Activated CD8-positive, alpha-beta T cell treated with anti-CD3 and anti-CD28 coated beads for 36 hours (primary cell): Measurements from ENCODE around the gene LELP1. TPM values are rescaled to one million over a fixed set of nuclear protein-coding genes. Genes with fewer than 3 reads are reported as not detected.

Experiments
- ATAC-seq: fragments of 200-7000 bp; cut with Tn5 transposase; one replicate; pipeline ENCODE4 v1.10.0; 2021; ENCODE audit warnings: mild to moderate bottlenecking, moderate library complexity
- CTCF ChIA-PET: fragments of 350-600 bp; sonication (Branson Sonifier 250); formaldehyde crosslinking; loops from one replicate; lab custom pipeline; 2021; ENCODE audit warnings: antibody characterized with exemption; lab: Charles Lee
- POLR2A ChIA-PET: fragments of 350-600 bp; sonication (Branson Sonifier 250); formaldehyde crosslinking; loops from one replicate; lab custom pipeline; 2021; ENCODE audit warnings: antibody characterized with exemption; lab: Charles Lee
- DNase-seq: peaks from one replicate; pipeline ENCODE4 v3.0.0-alpha.2; 2020
- H3K27ac Mint-ChIP-seq: one replicate; pipeline ENCODE4 v1.8.0; 2021; ENCODE audit warnings: mild to moderate bottlenecking, mixed read lengths
- H3K27me3 Mint-ChIP-seq: one replicate; pipeline ENCODE4 v1.8.0; 2021; ENCODE audit warnings: mixed read lengths
- H3K36me3 Mint-ChIP-seq: one replicate; pipeline ENCODE4 v1.8.0; 2021; ENCODE audit warnings: low read depth, mixed read lengths
- H3K4me1 Mint-ChIP-seq: one replicate; pipeline ENCODE4 v1.8.0; 2021; ENCODE audit warnings: low read depth, mixed read lengths
- H3K4me3 Mint-ChIP-seq: one replicate; pipeline ENCODE4 v1.8.0; 2021; ENCODE audit warnings: mild to moderate bottlenecking, moderate library complexity, mixed read lengths
- H3K9me3 Mint-ChIP-seq: one replicate; pipeline ENCODE4 v1.8.0; 2021; ENCODE audit warnings: mixed read lengths
- intact Hi-C: fragments of 100-400 bp; cut with micrococcal nuclease; formaldehyde crosslinking; loops from one replicate; pipeline ENCODE4 v1.10.0; 2022
- total RNA-seq, 2 experiments: library from RNA; stranded (reverse); gene quantifications; one replicate each; pipeline ENCODE4 v1.2.3, GENCODE V29; 2021
- TF ChIP-seq, protein P1 (sequence below): fragments of 200-600 bp; IDR thresholded peaks from one replicate; pipeline ENCODE4 v1.8.0; 2022; ENCODE audit warnings: antibody characterized with exemption, mild to moderate bottlenecking

Gene LELP1
- total RNA-seq, 2 experiments from 2014 or later = not detected

GRCh38 chr1:153212201-153212600, 9.0 kb downstream of the LELP1 start:
- CTCF ChIA-PET = interaction anchor here (1.4 kb wide), 1 partner anchor 11 kb away, joined by 5 read pairs; no protein-coding TSS in a partner anchor
- H3K27ac Mint-ChIP-seq = no peak overlapping the region
- no peak for DNase-seq
- H3K4me1 Mint-ChIP-seq = no peaks in the 10 kb centered on the region
- H3K36me3 Mint-ChIP-seq = no peaks in the 10 kb centered on the region
- no peaks in the 10 kb centered on the region for H3K9me3 Mint-ChIP-seq
- peaks cover 15% of the 10 kb centered on the region for H3K27me3 Mint-ChIP-seq
- intact Hi-C loops = no loop called here
- TF ChIP-seq, protein P1, sequence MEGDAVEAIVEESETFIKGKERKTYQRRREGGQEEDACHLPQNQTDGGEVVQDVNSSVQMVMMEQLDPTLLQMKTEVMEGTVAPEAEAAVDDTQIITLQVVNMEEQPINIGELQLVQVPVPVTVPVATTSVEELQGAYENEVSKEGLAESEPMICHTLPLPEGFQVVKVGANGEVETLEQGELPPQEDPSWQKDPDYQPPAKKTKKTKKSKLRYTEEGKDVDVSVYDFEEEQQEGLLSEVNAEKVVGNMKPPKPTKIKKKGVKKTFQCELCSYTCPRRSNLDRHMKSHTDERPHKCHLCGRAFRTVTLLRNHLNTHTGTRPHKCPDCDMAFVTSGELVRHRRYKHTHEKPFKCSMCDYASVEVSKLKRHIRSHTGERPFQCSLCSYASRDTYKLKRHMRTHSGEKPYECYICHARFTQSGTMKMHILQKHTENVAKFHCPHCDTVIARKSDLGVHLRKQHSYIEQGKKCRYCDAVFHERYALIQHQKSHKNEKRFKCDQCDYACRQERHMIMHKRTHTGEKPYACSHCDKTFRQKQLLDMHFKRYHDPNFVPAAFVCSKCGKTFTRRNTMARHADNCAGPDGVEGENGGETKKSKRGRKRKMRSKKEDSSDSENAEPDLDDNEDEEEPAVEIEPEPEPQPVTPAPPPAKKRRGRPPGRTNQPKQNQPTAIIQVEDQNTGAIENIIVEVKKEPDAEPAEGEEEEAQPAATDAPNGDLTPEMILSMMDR = no peak
- no peak for ATAC-seq
- POLR2A ChIA-PET = interaction anchor here (1.0 kb wide), 1 partner anchor 10 kb away, joined by 3 read pairs; no protein-coding TSS in a partner anchor
- no peak overlapping the region for H3K4me3 Mint-ChIP-seq

DNA sequence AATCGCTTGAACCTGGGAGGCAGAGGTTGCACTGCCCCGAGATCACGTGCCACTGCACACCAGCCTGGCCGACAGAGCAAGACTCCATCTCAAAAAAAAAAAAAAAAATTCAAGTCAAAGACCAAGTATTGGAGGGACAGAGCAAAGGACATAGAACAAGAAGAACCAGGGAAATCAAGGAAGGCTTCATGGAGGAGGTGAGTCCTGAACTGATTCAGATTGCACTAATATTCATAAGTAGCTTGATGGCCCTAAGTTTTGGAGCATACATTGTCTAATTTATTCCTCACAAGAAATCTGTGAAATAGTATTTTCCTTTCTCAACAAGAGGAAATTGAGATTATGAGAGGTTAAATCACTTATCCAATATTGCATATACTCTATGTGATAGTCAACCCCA, 10.3 kb downstream of the LELP1 start:
- no peak overlapping the region for H3K27ac Mint-ChIP-seq
- CTCF ChIA-PET = interaction anchor here (1.0 kb wide), 1 partner anchor 16 kb away, joined by 3 read pairs; no protein-coding TSS in a partner anchor
- POLR2A ChIA-PET = no interaction called here
- H3K9me3 Mint-ChIP-seq = no peaks in the 10 kb centered on the region
- H3K27me3 Mint-ChIP-seq = peaks cover 15% of the 10 kb centered on the region
- intact Hi-C loops = no loop called here
- H3K4me1 Mint-ChIP-seq = no peaks in the 10 kb centered on the region
- TF ChIP-seq, protein P1 = no peak
- no peaks in the 10 kb centered on the region for H3K36me3 Mint-ChIP-seq
- H3K4me3 Mint-ChIP-seq = no peak overlapping the region
- DNase-seq (no peak), ATAC-seq (no peak)

DNA sequence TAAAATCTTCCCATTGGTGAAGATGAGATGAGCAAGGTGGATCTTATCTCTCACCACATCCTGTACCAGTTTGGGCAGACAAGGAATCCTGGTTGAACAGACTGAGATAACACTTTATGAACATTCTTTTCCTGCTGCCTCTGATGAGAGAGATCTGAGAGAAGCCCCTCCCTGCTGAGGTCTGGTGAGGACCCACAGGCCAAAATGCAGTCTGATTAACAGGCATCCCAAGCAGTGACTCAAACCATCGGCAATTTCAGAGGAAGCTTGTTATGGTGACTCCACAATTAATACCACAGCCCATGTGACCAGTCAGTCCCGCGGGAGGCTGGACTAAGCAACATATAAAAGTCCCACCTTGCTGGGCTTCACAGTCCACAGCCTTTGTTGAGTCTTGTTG, 14.0 kb downstream of the LELP1 start, which contains the start of gene PRR9:
PRR9 (plus strand) TSS at position 373 of the 400 bp plus-strand sequence. CDS start 561 bp downstream, outside the sequence.
- CTCF ChIA-PET = no interaction called here

DNA sequence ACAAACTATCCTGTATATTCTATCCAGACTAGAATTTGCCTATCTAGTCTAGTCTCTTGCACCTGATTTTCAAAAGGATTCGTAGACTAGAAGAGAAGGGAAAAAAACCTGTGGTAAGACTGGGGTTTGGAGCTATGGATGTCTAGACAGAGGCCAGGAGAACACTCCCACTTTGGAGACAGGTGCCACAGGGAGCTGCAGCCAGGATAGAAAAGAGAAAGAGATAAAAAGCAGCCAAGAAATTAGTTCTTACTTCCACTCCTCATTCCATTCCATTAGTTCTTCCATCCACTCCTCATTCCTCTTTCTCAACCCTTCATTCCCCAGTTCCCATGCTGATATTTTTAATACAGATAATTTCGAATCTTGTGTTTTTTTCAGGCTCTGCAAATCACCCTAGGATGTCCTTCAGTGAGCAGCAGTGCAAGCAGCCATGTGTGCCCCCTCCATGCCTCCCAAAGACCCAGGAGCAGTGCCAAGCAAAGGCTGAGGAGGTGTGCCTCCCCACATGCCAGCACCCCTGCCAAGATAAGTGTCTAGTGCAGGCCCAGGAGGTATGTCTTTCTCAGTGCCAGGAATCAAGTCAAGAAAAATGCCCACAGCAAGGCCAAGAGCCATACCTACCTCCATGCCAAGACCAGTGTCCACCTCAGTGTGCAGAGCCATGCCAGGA, 14.7 kb downstream of the LELP1 start:
- H3K27me3 Mint-ChIP-seq = peaks cover 4% of the 10 kb centered on the region
- CTCF ChIA-PET = no interaction called here
- no peak for ATAC-seq
- H3K4me3 Mint-ChIP-seq = no peak overlapping the region
- intact Hi-C loops = no loop called here
- H3K27ac Mint-ChIP-seq = no peak overlapping the region
- TF ChIP-seq, protein P1 = no peak
- POLR2A ChIA-PET = no interaction called here
- no peaks in the 10 kb centered on the region for H3K4me1 Mint-ChIP-seq
- no peaks in the 10 kb centered on the region for H3K9me3 Mint-ChIP-seq
- DNase-seq = no peak
- H3K36me3 Mint-ChIP-seq = no peaks in the 10 kb centered on the region

More for the DNA sequence above, 14.0 kb downstream of the LELP1 start, which contains the start of gene PRR9:
- Mint-ChIP-seq H3K4me1 (no peaks in the 10 kb centered on the region), H3K9me3 (no peaks in the 10 kb centered on the region), H3K27ac (no peak within 1 kb of the TSS), H3K27me3 (peaks cover 5% of the 10 kb centered on the region), H3K4me3 (no peak within 1 kb of the TSS), H3K36me3 (no peaks in the 10 kb centered on the region)
- intact Hi-C loops = no loop called here
- POLR2A ChIA-PET = no interaction called here
- TF ChIP-seq, protein P1 = no peak
- no peak for ATAC-seq
- DNase-seq = no peak

DNA sequence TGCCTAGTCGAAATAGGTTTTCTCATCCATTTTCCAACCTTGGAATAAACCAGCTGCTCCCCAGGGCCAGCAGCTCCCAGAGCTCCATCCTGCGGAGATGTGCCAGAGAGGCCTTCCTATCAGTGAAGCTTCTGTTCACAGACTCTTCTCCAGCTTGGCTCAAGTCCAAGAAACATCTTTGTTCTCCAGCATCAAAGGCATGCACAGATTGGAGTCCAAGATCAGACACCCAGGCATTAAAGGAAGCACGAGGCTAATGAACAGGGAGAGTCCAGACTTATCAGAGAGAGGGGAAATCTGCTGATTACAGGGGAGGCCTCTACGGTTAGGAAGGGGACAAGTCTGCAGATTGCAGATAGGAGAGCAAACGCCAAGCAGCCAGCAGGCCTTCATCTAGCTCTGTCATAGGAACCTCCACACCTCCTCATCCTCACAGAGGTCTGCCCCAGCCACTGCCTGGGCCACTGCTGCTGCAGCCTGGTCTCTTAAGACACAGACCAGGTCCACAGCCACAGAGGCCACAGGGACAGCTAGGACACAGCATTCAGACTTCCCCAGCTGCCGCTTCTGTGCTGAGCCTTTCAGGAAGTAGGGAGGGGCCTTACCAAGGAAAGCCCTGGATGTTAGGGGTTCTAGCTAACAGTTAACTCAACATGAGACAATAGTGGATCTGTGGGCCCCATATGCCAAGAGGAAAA, 17.5 kb downstream of the LELP1 start:
- POLR2A ChIA-PET = no interaction called here
- intact Hi-C loops = loop anchor here (10.0 kb wide), 1 partner anchor 346 kb away; the partner anchor contains the start of gene SMCP
- H3K36me3 Mint-ChIP-seq = no peaks in the 10 kb centered on the region
- no peak overlapping the region for H3K27ac Mint-ChIP-seq
- peaks cover 8% of the 10 kb centered on the region for H3K27me3 Mint-ChIP-seq
- no peak overlapping the region for H3K4me3 Mint-ChIP-seq
- no peaks in the 10 kb centered on the region for H3K9me3 Mint-ChIP-seq
- ATAC-seq = no peak
- no peaks in the 10 kb centered on the region for H3K4me1 Mint-ChIP-seq
- CTCF ChIA-PET = interaction anchor here (0.6 to 2.8 kb wide), 6 partner anchors 9 to 761 kb away, joined by 3 to 14 read pairs (median 4); partner anchors contain the start of gene SMCP
- TF ChIP-seq, protein P1 = no peak
- no peak for DNase-seq
